BE2C (cell line): ENCODE data around the gene KIAA0825.

Experiments used
- DNase-seq: peaks from one replicate; pipeline ENCODE4 v3.0.0-alpha.2; 2020
- H3K27me3 ChIP-seq: fragments of 250-450 bp; sonication (Bioruptor Pico); 2 replicates; pipeline ENCODE4 v1.5.1; 2020; ENCODE audit warnings: mild to moderate bottlenecking
- H3K36me3 ChIP-seq: fragments of 250-450 bp; sonication (Bioruptor Pico); 2 replicates; pipeline ENCODE4 v1.5.1; 2020; ENCODE audit warnings: mild to moderate bottlenecking
- H3K4me1 ChIP-seq: fragments of 250-450 bp; sonication (Bioruptor Pico); 2 replicates; pipeline ENCODE4 v1.5.1; 2020
- H3K4me3 ChIP-seq: 2 replicates; pipeline ENCODE4 v1.5.1; 2011; ENCODE audit warnings: low read depth, low read length
- H3K9me3 ChIP-seq: fragments of 250-450 bp; sonication (Bioruptor Pico); 2 replicates; pipeline ENCODE4 v1.5.1; 2020
- CTCF ChIP-seq: IDR thresholded peaks from 2 replicates; pipeline ENCODE4 v1.5.1; 2012; ENCODE audit warnings: mild to moderate bottlenecking, low read depth, low read length

Gene KIAA0825

GRCh38 chr5:94313188-94313587 is 305.2 kb downstream of the KIAA0825 start:
- H3K36me3 ChIP-seq: no peaks in the 10 kb centered on the region
- no peaks in the 10 kb centered on the region for H3K27me3 ChIP-seq
- no peaks in the 10 kb centered on the region for H3K9me3 ChIP-seq
- no peak for DNase-seq
- no peak for TF ChIP-seq CTCF
- no peak overlapping the region for H3K4me3 ChIP-seq
- H3K4me1 ChIP-seq: peaks cover 7% of the 10 kb centered on the region

- Histone ChIP-seq H3K9me3 (no peaks in the 10 kb centered on the region), H3K4me3 (no peak overlapping the region), H3K36me3 (no peaks in the 10 kb centered on the region), H3K4me1 (peaks cover 5% of the 10 kb centered on the region), H3K27me3 (no peaks in the 10 kb centered on the region)
- TF ChIP-seq CTCF: no peak
- no peak for DNase-seq
These were observed 306.1 kb downstream of the KIAA0825 start for GRCh38 chr5:94312298-94312697.

- Histone ChIP-seq H3K9me3 (no peaks in the 10 kb centered on the region), H3K27me3 (no peaks in the 10 kb centered on the region), H3K4me1 (no peaks in the 10 kb centered on the region), H3K4me3 (no peak overlapping the region), H3K36me3 (no peaks in the 10 kb centered on the region)
- no peak for DNase-seq
- TF ChIP-seq CTCF: no peak
These were observed 307.6 kb downstream of the KIAA0825 start for GRCh38 chr5:94310833-94311232.

GRCh38 chr5:94309141-94309540 is 309.3 kb downstream of the KIAA0825 start:
- no peak for DNase-seq
- no peak for TF ChIP-seq CTCF
- Histone ChIP-seq H3K4me1 (no peaks in the 10 kb centered on the region), H3K9me3 (no peaks in the 10 kb centered on the region), H3K36me3 (no peaks in the 10 kb centered on the region), H3K4me3 (no peak overlapping the region), H3K27me3 (no peaks in the 10 kb centered on the region)

GRCh38 chr5:94308442-94308841 is 310.0 kb downstream of the KIAA0825 start:
- no peak for DNase-seq
- Histone ChIP-seq H3K36me3 (no peaks in the 10 kb centered on the region), H3K4me1 (no peaks in the 10 kb centered on the region), H3K9me3 (no peaks in the 10 kb centered on the region), H3K4me3 (no peak overlapping the region), H3K27me3 (no peaks in the 10 kb centered on the region)
- TF ChIP-seq CTCF: no peak

GRCh38 chr5:94304146-94304545 is 314.3 kb downstream of the KIAA0825 start:
- Histone ChIP-seq H3K4me3 (no peak overlapping the region), H3K27me3 (no peaks in the 10 kb centered on the region), H3K36me3 (no peaks in the 10 kb centered on the region), H3K9me3 (no peaks in the 10 kb centered on the region), H3K4me1 (no peaks in the 10 kb centered on the region)
- DNase-seq: no peak
- no peak for TF ChIP-seq CTCF
